Endodermal cell (in vitro differentiated cells): Measurements from ENCODE around the gene AKR1C2. TPM values are rescaled to one million over a fixed set of nuclear protein-coding genes. Genes with fewer than 3 reads are reported as not detected.
"Not testable (repeated sequence)": the region's sequence is repeated elsewhere in the genome, so short reads cannot be mapped to it uniquely, and the experiment has no call there.

ENCODE experiments used
- DNase-seq: peaks from one replicate; pipeline ENCODE4 v3.0.0-alpha.2; 2017
- H3K27ac ChIP-seq: 2 replicates; pipeline ENCODE4 v1.5.1; 2013; ENCODE audit warnings: mild to moderate bottlenecking, low read depth, low read length, moderate library complexity
- H3K27me3 ChIP-seq: 2 replicates; pipeline ENCODE4 v1.6.1; 2013; ENCODE audit warnings: mild to moderate bottlenecking, low read length, moderate library complexity; ENCODE audit not compliant: insufficient read depth, control insufficient read depth, poor library complexity, severe bottlenecking
- H3K36me3 ChIP-seq: 2 replicates; pipeline ENCODE4 v1.7.0; 2013; ENCODE audit warnings: mild to moderate bottlenecking, low read length, moderate library complexity; ENCODE audit not compliant: control insufficient read depth, insufficient read depth
- H3K4me1 ChIP-seq: one replicate; pipeline ENCODE4 v1.7.0; 2013; ENCODE audit warnings: low read length; ENCODE audit not compliant: control insufficient read depth, insufficient read depth
- H3K4me3 ChIP-seq: 2 replicates; pipeline ENCODE4 v1.5.1; 2013; ENCODE audit warnings: mild to moderate bottlenecking, low read length, moderate library complexity
- H3K9ac ChIP-seq: 2 replicates; pipeline ENCODE4 v1.6.1; 2013; ENCODE audit warnings: mild to moderate bottlenecking, low read length, moderate library complexity; ENCODE audit not compliant: poor library complexity, severe bottlenecking; ENCODE audit errors: extremely low read depth
- H3K9me3 ChIP-seq: 2 replicates; pipeline ENCODE4 v1.6.1; 2013; ENCODE audit warnings: mild to moderate bottlenecking, low read length, moderate library complexity; ENCODE audit not compliant: control insufficient read depth
- H3K27ac Mint-ChIP-seq: 2 replicates; pipeline ENCODE4 v1.8.0; 2020; ENCODE audit warnings: mixed read lengths
- H3K27me3 Mint-ChIP-seq: 2 replicates; pipeline ENCODE4 v1.8.0; 2021; ENCODE audit warnings: mild to moderate bottlenecking, mixed read lengths; ENCODE audit not compliant: insufficient read depth
- H3K36me3 Mint-ChIP-seq: 2 replicates; pipeline ENCODE4 v1.8.0; 2020; ENCODE audit warnings: low read depth, mixed read lengths
- H3K4me1 Mint-ChIP-seq: 2 replicates; pipeline ENCODE4 v1.8.0; 2020; ENCODE audit warnings: mixed read lengths
- H3K4me3 Mint-ChIP-seq: 2 replicates; pipeline ENCODE4 v1.8.0; 2020; ENCODE audit warnings: mild to moderate bottlenecking, moderate library complexity, mixed read lengths
- H3K9me3 Mint-ChIP-seq: 2 replicates; pipeline ENCODE4 v1.8.0; 2020; ENCODE audit warnings: mild to moderate bottlenecking, mixed read lengths
- CTCF ChIP-seq: fragments of 200-600 bp; sonication (generic); conservative IDR thresholded peaks from 2 replicates; pipeline ENCODE4 v1.5.0; 2021; ENCODE audit warnings: antibody characterized with exemption, mild to moderate bottlenecking
- WGBS, 2 experiments: methylation state at CpG; one replicate each; pipeline versions ENCODE4 v1.1.5 to v1.1.7; 2013; ENCODE audit warnings: missing lambda C conversion rate in 2 of 2, mixed read lengths in 1 of 2; ENCODE audit not compliant: insufficient coverage in 1 of 2, insufficient read length in 1 of 2; 5-methylcytosine and 5-hydroxymethylcytosine counted together
- long read RNA-seq, 4 experiments: library from polyadenylated mRNA in 2 of 4; library from RNA in 1 of 4; library from capped mRNA in 1 of 4; stranded (forward) in 3 of 4; unstranded in 1 of 4; transcript quantifications; one replicate each; pipeline ENCODE4 v2.0.0, GENCODE V29; 2020 to 2021; ENCODE audit warnings: inconsistent platforms in 1 of 4
- polyA plus RNA-seq, 2 experiments: library from polyadenylated mRNA; stranded (reverse); fragments of 50-300 nt; gene quantifications; one replicate each; pipeline ENCODE4 v1.2.3, GENCODE V29; 2013
- total RNA-seq, 2 donors: library from RNA; stranded (reverse); fragmentation: NEBNext Ultra II Directional in 1 of 2; extraction: Animal tissue kit (Norgen Biotek cat#: 25700) in 1 of 2; gene quantifications; 2 replicates in 1 of 2; 3 replicates in 1 of 2; pipeline ENCODE4 v1.2.1, GENCODE V29; 2021

Gene AKR1C2
- total RNA-seq = under 1 TPM; 0.33 to 0.89 TPM
- polyA plus RNA-seq (2013, experiment 1 of 2) = 15.2 TPM
- polyA plus RNA-seq (2013, experiment 2 of 2) = 14.5 TPM
- long read RNA-seq, experiment 1, partial matches to known transcripts = 0 of 2 reads
- long read RNA-seq, experiment 1, other reads (novel, unspliced or antisense) = 0 of 2 reads
- long read RNA-seq, experiment 2, partial matches to known transcripts = 0 of 1 reads
- long read RNA-seq, experiment 2, other reads (novel, unspliced or antisense) = 0 of 1 reads
- long read RNA-seq, experiment 3 = 0 reads
- long read RNA-seq, experiment 4, partial matches to known transcripts = 0 of 1 reads
- long read RNA-seq, experiment 4, other reads (novel, unspliced or antisense) = 0 of 1 reads

- 81% methylated on average over 4 of the region's 10 CpGs; no CpG with 5 or more reads in 1 of the 2 experiments for WGBS, 2 experiments
- not testable (repeated sequence) for H3K4me3 ChIP-seq, H3K27ac Mint-ChIP-seq, H3K9me3 Mint-ChIP-seq, H3K27ac ChIP-seq, DNase-seq, H3K36me3 ChIP-seq, H3K9me3 ChIP-seq, H3K4me1 Mint-ChIP-seq, H3K4me3 Mint-ChIP-seq, H3K4me1 ChIP-seq, H3K36me3 Mint-ChIP-seq, H3K9ac ChIP-seq, H3K27me3 Mint-ChIP-seq, H3K27me3 ChIP-seq
Measured at GRCh38 chr10:5003127-5004029, at the start of gene AKR1C2. TSS of gene AKR1C2 (minus strand) at chr10:5003857. CDS start at chr10:5003835, 22 bp downstream.

- not testable (repeated sequence) for H3K4me1 ChIP-seq, H3K4me1 Mint-ChIP-seq, H3K27me3 Mint-ChIP-seq, H3K36me3 ChIP-seq, H3K36me3 Mint-ChIP-seq, H3K4me3 ChIP-seq, H3K27me3 ChIP-seq, H3K4me3 Mint-ChIP-seq, H3K9ac ChIP-seq, H3K9me3 ChIP-seq, H3K27ac ChIP-seq, H3K27ac Mint-ChIP-seq, DNase-seq
- WGBS, 2 experiments = 87 to 95% methylated on average over 3 to 16 of the region's 16 CpGs
- peaks cover 16% of the 10 kb centered on the region for H3K9me3 Mint-ChIP-seq
Measured at GRCh38 chr10:5052951-5053500, 49.4 kb upstream of the AKR1C2 start.

- Histone ChIP-seq H3K36me3 (no peaks in the 10 kb centered on the region), H3K4me1 (no peaks in the 10 kb centered on the region), H3K9me3 (no peaks in the 10 kb centered on the region), H3K27ac (no peak overlapping the region), H3K9ac (no peak overlapping the region), H3K4me3 (no peak overlapping the region), H3K27me3 (no peaks in the 10 kb centered on the region)
- peaks cover 11% of the 10 kb centered on the region for H3K9me3 Mint-ChIP-seq
- no peak for DNase-seq
- H3K36me3 Mint-ChIP-seq = peaks cover 5% of the 10 kb centered on the region
- no peak overlapping the region for H3K27ac Mint-ChIP-seq
- 80% methylated on average over 1 of the region's 1 CpG; no CpG with 5 or more reads in 1 of the 2 experiments for WGBS, 2 experiments
- no peak overlapping the region for H3K4me3 Mint-ChIP-seq
- no peaks in the 10 kb centered on the region for H3K4me1 Mint-ChIP-seq
- no peak for TF ChIP-seq CTCF
- H3K27me3 Mint-ChIP-seq = no peaks in the 10 kb centered on the region
Measured at GRCh38 chr10:5047912-5048628, 44.4 kb upstream of the AKR1C2 start.

- DNase-seq, H3K27ac Mint-ChIP-seq, H3K9me3 ChIP-seq, H3K9ac ChIP-seq, H3K27me3 ChIP-seq, H3K36me3 Mint-ChIP-seq, H3K36me3 ChIP-seq, H3K4me3 ChIP-seq, H3K27ac ChIP-seq, H3K4me3 Mint-ChIP-seq, H3K9me3 Mint-ChIP-seq, H3K4me1 Mint-ChIP-seq, H3K27me3 Mint-ChIP-seq, H3K4me1 ChIP-seq: not testable (repeated sequence)
- 88% methylated on average over 4 of the region's 5 CpGs; no CpG with 5 or more reads in 1 of the 2 experiments for WGBS, 2 experiments
Measured at GRCh38 chr10:5047055-5047454, 43.4 kb upstream of the AKR1C2 start.
